Prostate gland (tissue), 2 donors: ENCODE measurements around the gene GALNT4. TPM values are rescaled to one million over a fixed set of nuclear protein-coding genes. Genes with fewer than 3 reads are reported as not detected.
A peak's percentile ranks its signal among the peaks of the same experiment; 100 is the strongest.

ENCODE experiments used
- DNase-seq: peaks from one replicate; pipeline ENCODE4 v3.0.0-alpha.2; 2019; ENCODE audit warnings: low spot score
- H3K27ac ChIP-seq, 2 donors: fragments of 200-600 bp; sonication (generic); 2 replicates each; pipeline ENCODE4 v1.5.1; 2017 to 2019
- H3K27me3 ChIP-seq: fragments of 200-600 bp; sonication (generic); replicated peaks from 2 replicates; pipeline ENCODE4 v1.5.1; 2019; ENCODE audit not compliant: insufficient read depth
- H3K36me3 ChIP-seq, 2 donors: fragments of 200-600 bp; sonication (generic); 1 replicate in 1 of 2; 2 replicates in 1 of 2; pipeline versions ENCODE4 v1.5.1 to v1.8.1; 2017 to 2019
- H3K4me1 ChIP-seq: fragments of 200-600 bp; sonication (generic); replicated peaks from 2 replicates; pipeline ENCODE4 v1.5.1; 2019
- H3K4me3 ChIP-seq, 2 donors: fragments of 200-600 bp; sonication (generic); 2 replicates each; pipeline ENCODE4 v1.5.1; 2017 to 2019
- H3K9me3 ChIP-seq: fragments of 200-600 bp; sonication (generic); 2 replicates; pipeline ENCODE4 v1.5.1; 2017
- CTCF ChIP-seq, 4 experiments: fragments of 200-600 bp in 2 of 4; fragments of 450-650 bp in 2 of 4; sonication (generic) in 2 of 4; IDR thresholded peaks; 1 replicate in 3 of 4; 2 replicates in 1 of 4; pipeline ENCODE4 v1.5.1; 2016 to 2019; ENCODE audit warnings: antibody characterized with exemption in 4 of 4, mild to moderate bottlenecking in 2 of 4, moderate library complexity in 2 of 4
- POLR2A ChIP-seq: fragments of 450-650 bp; IDR thresholded peaks from one replicate; pipeline ENCODE4 v1.6.1; 2016; ENCODE audit warnings: antibody characterized with exemption, mild to moderate bottlenecking
- POLR2AphosphoS5 ChIP-seq: sonication (generic); formaldehyde crosslinking; IDR thresholded peaks from one replicate; pipeline ENCODE4 v1.6.1; 2017; ENCODE audit warnings: antibody characterized with exemption
- WGBS: methylation state at CpG from one replicate; pipeline ENCODE4 v1.1.5; 2018; 5-methylcytosine and 5-hydroxymethylcytosine counted together
- intact Hi-C: fragments of 100-400 bp; cut with DNase I; formaldehyde crosslinking; loops from one replicate; pipeline ENCODE4 v1.14.2; 2022
- total RNA-seq, 2 donors: library from RNA; depleted of rRNA; stranded (reverse); fragments of >200 nt; gene quantifications; one replicate each; pipeline ENCODE4 v1.1.0, GENCODE V29; 2016

The GALNT4 gene
- total RNA-seq, 2 donors from 2014 or later: 4.1 to 8.4 TPM

- peak; percentile 49 to 78 (median 76) for TF ChIP-seq CTCF (IDR thresholded peaks at IDR 0.05)
- peak; percentile 19 for TF ChIP-seq POLR2AphosphoS5
- no peak for TF ChIP-seq POLR2A
- Histone ChIP-seq H3K4me3 (no peak overlapping the region), H3K9me3 (no peaks in the 10 kb centered on the region), H3K36me3 (no peaks in the 10 kb centered on the region), H3K27ac (no peak overlapping the region), H3K4me1 (no peaks in the 10 kb centered on the region), H3K27me3 (no peaks in the 10 kb centered on the region)
- WGBS: 12% methylated on average over 6 of the region's 6 CpGs
- peak; percentile 61 for DNase-seq
- intact Hi-C loops: loop anchor here (5.0 to 10.0 kb wide), 4 partner anchors 164 to 1372 kb away; partner anchors contain the start of gene ATP2B1
Measured at GRCh38 chr12:89542912-89543592, 18.5 kb upstream of the GALNT4 start.

GRCh38 chr12:89542236-89542635 lies 17.6 kb upstream of the GALNT4 start:
- DNase-seq: no peak
- intact Hi-C loops: loop anchor here (5.0 to 10.0 kb wide), 4 partner anchors 165 to 1373 kb away; partner anchors contain the start of gene ATP2B1
- H3K4me1 ChIP-seq: no peaks in the 10 kb centered on the region
- H3K27ac ChIP-seq: no peak overlapping the region
- TF ChIP-seq CTCF (IDR thresholded peaks at IDR 0.05) (no peak), POLR2AphosphoS5 (no peak), POLR2A (no peak)
- no peak overlapping the region for H3K4me3 ChIP-seq
- H3K27me3 ChIP-seq: no peaks in the 10 kb centered on the region
- H3K9me3 ChIP-seq: no peaks in the 10 kb centered on the region
- no peaks in the 10 kb centered on the region for H3K36me3 ChIP-seq
- WGBS: 86% methylated on average over 2 of the region's 2 CpGs

- Histone ChIP-seq H3K4me1 (no peaks in the 10 kb centered on the region), H3K9me3 (no peaks in the 10 kb centered on the region), H3K4me3 (no peak overlapping the region), H3K27me3 (no peaks in the 10 kb centered on the region), H3K36me3 (no peaks in the 10 kb centered on the region), H3K27ac (no peak overlapping the region)
- no peak for TF ChIP-seq POLR2A
- TF ChIP-seq CTCF (IDR thresholded peaks at IDR 0.05): no peak
- no peak for TF ChIP-seq POLR2AphosphoS5
- 75% methylated on average over 3 of the region's 3 CpGs for WGBS
- intact Hi-C loops: loop anchor here (5.0 to 10.0 kb wide), 4 partner anchors 167 to 1374 kb away; partner anchors contain the start of gene ATP2B1
- DNase-seq: no peak
Measured at GRCh38 chr12:89540586-89540985, 16.0 kb upstream of the GALNT4 start.

GRCh38 chr12:89539426-89540223 lies 15.0 kb upstream of the GALNT4 start:
- DNase-seq: no peak
- TF ChIP-seq POLR2AphosphoS5: no peak
- no peak for TF ChIP-seq POLR2A
- TF ChIP-seq CTCF (IDR thresholded peaks at IDR 0.05): no peak
- Histone ChIP-seq H3K27me3 (no peaks in the 10 kb centered on the region), H3K9me3 (no peaks in the 10 kb centered on the region), H3K4me1 (no peaks in the 10 kb centered on the region), H3K27ac (no peak overlapping the region), H3K4me3 (no peak overlapping the region), H3K36me3 (no peaks in the 10 kb centered on the region)
- 92% methylated on average over 5 of the region's 5 CpGs for WGBS
- intact Hi-C loops: loop anchor here (5.0 to 10.0 kb wide), 4 partner anchors 168 to 1375 kb away; partner anchors contain the start of gene ATP2B1
